Measurements from ENCODE around the gene MYO7A.

Gene MYO7A

DNA sequence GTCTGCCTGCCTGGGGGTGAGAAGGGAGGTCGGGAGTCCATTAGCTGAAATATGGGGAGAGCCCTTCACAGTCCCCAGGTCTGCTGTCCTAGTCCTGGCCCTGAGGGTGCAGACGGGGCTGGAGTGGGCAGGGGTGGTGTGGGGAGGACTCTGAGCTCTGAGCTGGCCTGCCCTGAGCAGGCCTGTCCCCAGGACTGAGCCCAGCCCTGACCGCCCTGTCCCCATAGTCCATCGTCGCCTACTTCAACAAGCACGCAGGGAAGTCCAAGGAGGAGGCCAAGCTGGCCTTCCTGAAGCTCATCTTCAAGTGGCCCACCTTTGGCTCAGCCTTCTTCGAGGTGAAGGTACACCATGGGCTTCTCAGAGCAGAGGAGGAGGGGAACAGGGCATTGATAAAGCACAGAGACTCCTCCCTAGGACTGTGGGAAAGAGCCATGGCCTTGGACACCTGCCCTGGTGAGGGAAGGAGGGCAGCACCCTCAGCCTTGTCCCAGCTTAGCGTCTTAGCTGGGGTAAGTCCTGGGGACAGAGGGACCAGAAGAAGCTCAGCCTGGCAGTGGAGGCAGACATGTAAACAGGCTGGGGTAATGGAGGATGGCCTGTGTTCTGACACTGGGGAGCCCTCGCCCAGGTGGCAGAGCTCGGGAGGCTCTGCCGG, 83.7 kb downstream of the MYO7A start:
- in situ Hi-C loops (cut with MboI; ENCODE audit: low sequenced_read_pairs, unreplicated experiment), result no loop called here
- TF ChIP-seq, protein P1, sequence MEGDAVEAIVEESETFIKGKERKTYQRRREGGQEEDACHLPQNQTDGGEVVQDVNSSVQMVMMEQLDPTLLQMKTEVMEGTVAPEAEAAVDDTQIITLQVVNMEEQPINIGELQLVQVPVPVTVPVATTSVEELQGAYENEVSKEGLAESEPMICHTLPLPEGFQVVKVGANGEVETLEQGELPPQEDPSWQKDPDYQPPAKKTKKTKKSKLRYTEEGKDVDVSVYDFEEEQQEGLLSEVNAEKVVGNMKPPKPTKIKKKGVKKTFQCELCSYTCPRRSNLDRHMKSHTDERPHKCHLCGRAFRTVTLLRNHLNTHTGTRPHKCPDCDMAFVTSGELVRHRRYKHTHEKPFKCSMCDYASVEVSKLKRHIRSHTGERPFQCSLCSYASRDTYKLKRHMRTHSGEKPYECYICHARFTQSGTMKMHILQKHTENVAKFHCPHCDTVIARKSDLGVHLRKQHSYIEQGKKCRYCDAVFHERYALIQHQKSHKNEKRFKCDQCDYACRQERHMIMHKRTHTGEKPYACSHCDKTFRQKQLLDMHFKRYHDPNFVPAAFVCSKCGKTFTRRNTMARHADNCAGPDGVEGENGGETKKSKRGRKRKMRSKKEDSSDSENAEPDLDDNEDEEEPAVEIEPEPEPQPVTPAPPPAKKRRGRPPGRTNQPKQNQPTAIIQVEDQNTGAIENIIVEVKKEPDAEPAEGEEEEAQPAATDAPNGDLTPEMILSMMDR (IDR thresholded peaks at IDR 0.05; ENCODE audit: borderline replicate concordance, control extremely low read depth, extremely low read depth, insufficient read depth, missing control alignments), result no peak

DNA sequence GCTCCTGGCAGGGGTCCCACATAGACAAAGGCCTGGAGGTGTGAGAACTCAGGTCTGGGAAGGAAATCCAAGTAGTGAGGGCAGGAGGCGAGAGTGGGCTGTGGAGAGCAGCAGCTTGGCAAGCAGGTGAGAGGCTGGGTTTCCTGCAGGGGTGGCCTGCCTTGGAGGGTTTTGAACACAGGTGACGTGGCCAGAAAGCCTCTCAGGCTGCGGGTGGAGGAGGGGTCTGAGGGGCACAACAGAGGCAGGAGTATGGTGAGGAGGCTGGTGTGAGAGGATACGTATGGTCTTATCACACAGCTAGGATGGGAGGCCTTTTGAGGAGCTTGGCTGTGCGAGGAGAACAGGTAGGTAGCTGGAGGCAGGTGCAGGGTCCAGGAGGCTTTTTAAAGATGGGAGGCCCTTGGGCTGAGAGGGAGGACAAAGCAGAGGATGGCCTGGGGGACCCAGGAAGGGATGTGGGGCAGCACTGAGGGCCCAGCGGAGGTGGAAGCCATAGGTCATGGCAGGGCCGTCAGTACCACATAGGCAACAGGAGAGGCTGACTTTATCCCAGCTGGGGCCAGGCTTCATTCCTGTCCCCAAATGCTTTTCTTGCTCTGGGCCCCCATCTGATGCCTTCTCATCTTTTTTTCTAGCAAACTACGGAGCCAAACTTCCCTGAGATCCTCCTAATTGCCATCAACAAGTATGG, 84.4 kb downstream of the MYO7A start:
- TF ChIP-seq, protein P1 (IDR thresholded peaks at IDR 0.05; ENCODE audit: borderline replicate concordance, control extremely low read depth, extremely low read depth, insufficient read depth, missing control alignments), result no peak
- in situ Hi-C loops (cut with MboI; ENCODE audit: low sequenced_read_pairs, unreplicated experiment), result no loop called here
- peak; percentile 18 for DNase-seq (ENCODE audit: low spot score)

More for the DNA sequence above, 83.7 kb downstream of the MYO7A start:
- DNase-seq (ENCODE audit: low spot score), result peak; percentile 16

DNA sequence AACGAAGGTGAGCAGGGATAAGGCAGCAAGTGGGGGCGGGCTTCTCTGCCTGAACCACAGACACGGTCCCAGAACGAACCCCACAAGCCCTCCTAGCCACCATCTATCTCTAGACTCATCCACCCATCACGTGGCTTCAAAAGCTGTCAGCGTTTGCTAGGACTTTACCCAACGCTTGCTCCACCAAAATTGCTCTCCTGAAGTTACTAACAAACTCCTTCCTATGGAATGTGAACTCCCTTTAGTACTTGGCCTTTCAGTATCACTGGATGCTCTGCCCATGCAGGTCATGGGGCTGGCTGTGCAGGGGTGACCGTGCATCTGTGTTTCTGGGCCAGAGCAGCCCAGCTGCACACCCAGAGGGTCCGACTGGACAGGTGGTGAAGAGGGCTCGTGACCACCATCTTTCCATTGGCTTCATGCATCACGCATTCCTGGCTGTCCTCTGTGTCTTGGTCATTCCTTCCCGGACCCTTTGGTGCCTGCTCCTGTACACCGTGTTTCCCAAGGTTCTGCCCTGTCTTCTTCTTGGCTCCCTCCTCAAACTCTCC, 85.1 kb downstream of the MYO7A start:
- TF ChIP-seq, protein P1 (IDR thresholded peaks at IDR 0.05; ENCODE audit: borderline replicate concordance, control extremely low read depth, extremely low read depth, insufficient read depth, missing control alignments), result no peak
- DNase-seq (ENCODE audit: low spot score), result peak; percentile 16
- in situ Hi-C loops (cut with MboI; ENCODE audit: low sequenced_read_pairs, unreplicated experiment), result no loop called here

DNA sequence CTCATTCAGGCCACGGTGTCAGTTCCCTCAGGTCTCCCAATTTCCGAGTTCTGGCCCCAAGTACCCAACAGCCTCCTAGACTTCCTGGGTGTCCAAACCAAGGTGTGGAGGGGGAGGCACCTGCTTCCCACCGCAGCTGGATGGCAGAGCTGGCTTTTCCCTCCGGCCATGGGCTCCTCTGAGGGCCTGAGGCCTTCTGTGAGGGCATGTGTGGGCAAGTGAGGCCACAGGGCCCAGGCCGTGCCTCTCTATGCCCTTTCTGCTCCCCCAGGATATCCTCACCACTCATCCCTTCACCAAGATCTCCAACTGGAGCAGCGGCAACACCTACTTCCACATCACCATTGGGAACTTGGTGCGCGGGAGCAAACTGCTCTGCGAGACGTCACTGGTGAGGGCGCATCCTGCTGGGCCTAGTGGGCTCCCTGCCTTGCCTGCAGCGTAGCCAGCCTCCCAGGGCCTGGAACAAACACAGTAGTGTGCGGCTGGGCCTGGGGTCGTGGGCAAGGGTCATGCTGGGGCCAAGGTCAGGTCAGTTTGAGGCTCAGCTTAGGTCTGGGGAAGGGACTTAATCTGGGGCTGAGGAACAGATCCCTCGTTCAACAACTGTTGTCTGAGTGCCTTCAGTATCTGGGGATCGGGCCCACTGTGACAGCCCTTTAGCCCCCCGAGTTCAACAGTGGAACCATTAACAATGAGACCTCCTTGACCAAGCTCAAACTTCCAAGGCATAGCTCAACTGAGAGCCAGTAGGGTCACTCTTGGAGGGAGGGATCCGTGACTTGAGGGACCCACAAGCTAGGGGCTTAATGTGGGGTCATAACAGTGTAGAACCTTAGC, 85.8 kb downstream of the MYO7A start:
- TF ChIP-seq, protein P1 (IDR thresholded peaks at IDR 0.05; ENCODE audit: borderline replicate concordance, control extremely low read depth, extremely low read depth, insufficient read depth, missing control alignments), result no peak
- peak; percentile 15 for DNase-seq (ENCODE audit: low spot score)
- in situ Hi-C loops (cut with MboI; ENCODE audit: low sequenced_read_pairs, unreplicated experiment), result no loop called here

DNA sequence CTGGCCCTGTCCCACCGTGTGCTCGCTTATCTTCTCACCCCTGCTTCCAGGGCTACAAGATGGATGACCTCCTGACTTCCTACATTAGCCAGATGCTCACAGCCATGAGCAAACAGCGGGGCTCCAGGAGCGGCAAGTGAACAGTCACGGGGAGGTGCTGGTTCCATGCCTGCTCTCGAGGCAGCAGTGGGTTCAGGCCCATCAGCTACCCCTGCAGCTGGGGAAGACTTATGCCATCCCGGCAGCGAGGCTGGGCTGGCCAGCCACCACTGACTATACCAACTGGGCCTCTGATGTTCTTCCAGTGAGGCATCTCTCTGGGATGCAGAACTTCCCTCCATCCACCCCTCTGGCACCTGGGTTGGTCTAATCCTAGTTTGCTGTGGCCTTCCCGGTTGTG, 86.5 kb downstream of the MYO7A start:
- TF ChIP-seq, protein P1 (IDR thresholded peaks at IDR 0.05; ENCODE audit: borderline replicate concordance, control extremely low read depth, extremely low read depth, insufficient read depth, missing control alignments), result no peak
- in situ Hi-C loops (cut with MboI; ENCODE audit: low sequenced_read_pairs, unreplicated experiment), result no loop called here
- no peak for DNase-seq (ENCODE audit: low spot score)

DNA sequence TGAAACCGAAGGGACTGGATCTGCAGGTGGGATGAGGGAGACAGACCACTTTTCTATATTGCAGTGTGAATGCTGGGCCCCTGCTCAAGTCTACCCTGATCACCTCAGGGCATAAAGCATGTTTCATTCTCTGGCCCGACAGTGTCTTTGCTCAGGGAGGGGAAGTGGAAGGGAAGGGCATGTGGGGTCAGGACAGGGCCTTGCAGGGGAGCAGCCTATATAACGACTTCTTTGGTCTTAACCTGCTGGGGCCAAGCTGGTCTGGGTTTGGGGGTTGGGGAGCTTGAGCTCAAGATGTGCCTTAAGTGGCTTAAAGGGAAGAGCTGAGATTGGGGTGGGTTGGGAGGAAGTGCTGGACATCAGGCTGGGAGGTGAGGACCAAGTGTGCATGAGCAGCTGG, 87.1 kb downstream of the MYO7A start:
- TF ChIP-seq, protein P1 (IDR thresholded peaks at IDR 0.05; ENCODE audit: borderline replicate concordance, control extremely low read depth, extremely low read depth, insufficient read depth, missing control alignments), result no peak
- in situ Hi-C loops (cut with MboI; ENCODE audit: low sequenced_read_pairs, unreplicated experiment), result no loop called here
- peak; percentile 9 for DNase-seq (ENCODE audit: low spot score)
